ENCODE measurements around the gene ZBTB24.

ZBTB24 gene

GRCh38 chr6:109451376-109451775 lies 31.6 kb downstream of the ZBTB24 start:
- no peak for DNase-seq (ENCODE audit: low spot score)

- no peak for DNase-seq (ENCODE audit: low spot score)
Observed at GRCh38 chr6:109450801-109451200, 32.2 kb downstream of the ZBTB24 start.

- DNase-seq (ENCODE audit: low spot score) = no peak
Observed at GRCh38 chr6:109449795-109450673, 33.0 kb downstream of the ZBTB24 start.

GRCh38 chr6:109449064-109449794 lies 33.8 kb downstream of the ZBTB24 start:
- no peak for DNase-seq (ENCODE audit: low spot score)

- DNase-seq (ENCODE audit: low spot score) = no peak
Observed at GRCh38 chr6:109448615-109449014, 34.4 kb downstream of the ZBTB24 start.

- no peak for DNase-seq (ENCODE audit: low spot score)
Observed at GRCh38 chr6:109447878-109448555, 35.0 kb downstream of the ZBTB24 start.

- DNase-seq (ENCODE audit: low spot score) = no peak
Observed at GRCh38 chr6:109447087-109447486, 35.9 kb downstream of the ZBTB24 start.

- no peak for DNase-seq (ENCODE audit: low spot score)
Observed at GRCh38 chr6:109446541-109446940, 36.5 kb downstream of the ZBTB24 start.

GRCh38 chr6:109446072-109446471 lies 36.9 kb downstream of the ZBTB24 start:
- DNase-seq (ENCODE audit: low spot score) = no peak

GRCh38 chr6:109445382-109445781 lies 37.6 kb downstream of the ZBTB24 start:
- no peak for DNase-seq (ENCODE audit: low spot score)

GRCh38 chr6:109443425-109443950 lies 39.5 kb downstream of the ZBTB24 start:
- no peak for DNase-seq (ENCODE audit: low spot score)

- DNase-seq (ENCODE audit: low spot score) = no peak
Observed at GRCh38 chr6:109442393-109442924, 40.6 kb downstream of the ZBTB24 start.

- peak; percentile 71 for DNase-seq (ENCODE audit: low spot score)
Observed at GRCh38 chr6:109441069-109441816, 41.8 kb downstream of the ZBTB24 start.

GRCh38 chr6:109440331-109441068 lies 42.5 kb downstream of the ZBTB24 start, which contains the start of the genes PPIL6 and SMPD2:
Gene PPIL6 (minus strand): TSS chr6:109440628. CDS start chr6:109440590, 38 bp downstream.
Gene SMPD2 (plus strand): TSS chr6:109440724. CDS start chr6:109441122, 398 bp downstream.
- peak; percentile 98 for DNase-seq (ENCODE audit: low spot score)

GRCh38 chr6:109436041-109436440 lies 47.0 kb downstream of the ZBTB24 start:
- no peak for DNase-seq (ENCODE audit: low spot score)

GRCh38 chr6:109434456-109434855 lies 48.6 kb downstream of the ZBTB24 start:
- DNase-seq (ENCODE audit: low spot score) = no peak

GRCh38 chr6:109429496-109429895 lies 53.5 kb downstream of the ZBTB24 start:
- DNase-seq (ENCODE audit: low spot score) = no peak

- DNase-seq (ENCODE audit: low spot score) = no peak
Observed at GRCh38 chr6:109428889-109429477, 54.0 kb downstream of the ZBTB24 start.

- no peak for DNase-seq (ENCODE audit: low spot score)
Observed at GRCh38 chr6:109424946-109425345, 58.1 kb downstream of the ZBTB24 start.

GRCh38 chr6:109421184-109421583 lies 61.8 kb downstream of the ZBTB24 start:
- DNase-seq (ENCODE audit: low spot score) = no peak

All from D341Med (cell line).